Measurements from ENCODE around the gene PLD1. TPM values are rescaled to one million over a fixed set of nuclear protein-coding genes. Genes with fewer than 3 reads are reported as not detected.

The PLD1 gene
- total and polyA plus RNA-seq, 10 of the 15 experiments (the other 5 are each of a cell fraction or from before 2014, with no cell fraction given), result 2.9 to 108 (median 3.6) TPM

DNA sequence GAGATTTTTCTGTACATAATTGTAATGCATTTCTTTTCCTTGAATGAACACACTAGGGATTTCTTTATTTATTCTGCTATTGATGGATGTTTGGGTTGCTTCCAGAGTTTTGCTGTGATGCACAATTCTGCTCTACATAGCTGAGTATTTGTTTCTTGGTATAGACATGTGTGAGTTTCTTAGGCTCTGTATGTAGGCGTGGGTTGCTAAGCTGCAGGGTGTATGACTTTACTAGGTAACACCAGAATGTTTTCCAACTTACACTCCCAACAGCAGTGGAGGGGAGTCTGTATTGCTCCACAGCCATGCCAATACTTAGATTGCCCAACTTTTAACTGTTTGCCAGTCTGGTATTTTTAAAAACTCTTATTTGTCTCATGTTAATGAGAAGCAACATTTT lies 194.6 kb downstream of the PLD1 start:
- H3K4me1 ChIP-seq (ENCODE audit: control insufficient read depth, insufficient read depth, low read length), result no peaks in the 10 kb centered on the region
- H3K36me3 ChIP-seq (ENCODE audit: control insufficient read depth in 2 of 2, insufficient read depth in 2 of 2, low read length in 1 of 2), result no peaks in the 10 kb centered on the region; a peak in 1 of 4 replicates
- H3K9me3 ChIP-seq (replicated peaks; ENCODE audit: control insufficient read depth, insufficient read depth, low read length), result no peaks in the 10 kb centered on the region
- no peak overlapping the region for H2AFZ ChIP-seq (ENCODE audit: control insufficient read depth, low read depth, low read length)
- H3K27me3 ChIP-seq (replicated peaks in 1 of 2; ENCODE audit: control insufficient read depth in 2 of 2, insufficient read depth in 2 of 2, low read length in 1 of 2), result no peaks in the 10 kb centered on the region; a peak in 1 of 4 replicates
- RAD21 ChIA-PET (ENCODE audit: unreplicated experiment), result interaction anchor here (3.2 to 7.3 kb wide), 3 partner anchors 158 to 218 kb away, joined by 29 to 82 read pairs (median 46); no protein-coding TSS in a partner anchor
- H3K4me2 ChIP-seq (ENCODE audit: control insufficient read depth, insufficient read depth), result no peak overlapping the region
- intact Hi-C loops (cut with micrococcal nuclease; ENCODE audit: unreplicated experiment) (loop anchor here (2.0 kb wide), 1 partner anchor 219 kb away; no protein-coding TSS in a partner anchor), in situ Hi-C loops (cut with MboI) (no loop called here)
- no peaks in the 10 kb centered on the region for H4K20me1 ChIP-seq (ENCODE audit: control insufficient read depth, insufficient read depth)
- ATAC-seq (no peak; the same call in 2 of the 3 replicates), FAIRE-seq (no peak), DNase-seq (ENCODE audit: low read depth, low spot score) (no peak)
- 53% methylated on average over 1 of the region's 1 CpG for WGBS (ENCODE audit: insufficient coverage, insufficient replicate concordance, low lambda C conversion rate, missing lambda C conversion rate)
- BruUV-seq (replicated peaks), result no TSS peak
- no peak overlapping the region for H3K9ac ChIP-seq (ENCODE audit: control insufficient read depth, insufficient read depth, low read length)
- TF ChIP-seq MXI1 (IDR thresholded peaks at IDR 0.05; ENCODE audit: low read depth, low read length), result no peak
- no peak for TF ChIP-seq JUNB (IDR thresholded peaks at IDR 0.05)
- TF ChIP-seq HCFC1 (IDR thresholded peaks at IDR 0.05; ENCODE audit: low read length), result no peak
- SMC1A ChIA-PET (ENCODE audit: uncharacterized antibody, unreplicated experiment), result interaction anchor here (1.6 to 5.0 kb wide), 2 partner anchors 28 to 157 kb away, joined by 4 to 59 read pairs; no protein-coding TSS in a partner anchor
- H3K27ac ChIP-seq (ENCODE audit: control insufficient read depth, insufficient read depth), result no peak overlapping the region
- no peak overlapping the region for H3K4me3 ChIP-seq
- POLR2A ChIA-PET, result no interaction called here
- CTCF ChIA-PET, result interaction anchor here (1.3 to 5.0 kb wide), 5 partner anchors 12 to 218 kb away, joined by 3 to 37 read pairs (median 9); no protein-coding TSS in a partner anchor
- no peaks in the 10 kb centered on the region for H3K79me2 ChIP-seq (ENCODE audit: control insufficient read depth, insufficient read depth, low read length)

DNA sequence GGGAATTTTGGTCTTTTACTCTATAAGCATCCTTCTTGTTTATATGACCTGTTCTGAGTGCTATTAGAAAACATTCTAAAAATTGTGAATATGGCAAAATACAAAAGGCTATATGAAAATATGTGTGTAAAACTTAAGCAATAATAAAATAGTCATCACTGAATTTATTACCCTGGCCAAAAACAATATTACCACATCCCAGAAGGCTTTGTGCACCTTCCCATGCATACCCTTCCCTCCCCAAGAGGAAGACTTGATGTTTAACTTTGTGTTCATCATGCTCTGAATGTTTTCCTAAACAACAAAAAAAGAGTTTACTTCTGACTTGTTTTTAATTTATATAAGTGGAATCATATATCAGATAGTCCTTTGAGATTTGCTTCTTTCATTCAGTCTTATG lies 195.0 kb downstream of the PLD1 start:
- TF ChIP-seq SP1 (IDR thresholded peaks at IDR 0.05; ENCODE audit: low read depth, low read length) (no peak), PAX5 (IDR thresholded peaks at IDR 0.05; ENCODE audit: borderline replicate concordance, low read depth, low read length) (no peak), BACH1 (IDR thresholded peaks at IDR 0.05; ENCODE audit: borderline replicate concordance) (no peak), SMC3 (IDR thresholded peaks at IDR 0.05; ENCODE audit: borderline replicate concordance, low read length) (no peak), RUNX3 (IDR thresholded peaks at IDR 0.05; ENCODE audit: low read length) (no peak), MEF2B (IDR thresholded peaks at IDR 0.05; ENCODE audit: partially characterized antibody, poor library complexity, severe bottlenecking) (no peak), ZNF274 (IDR thresholded peaks at IDR 0.05; ENCODE audit: insufficient read depth, insufficient read length) (no peak), CHD2 (IDR thresholded peaks at IDR 0.05; ENCODE audit: borderline replicate concordance, low read depth, low read length) (no peak), FOXK2 (IDR thresholded peaks at IDR 0.05) (no peak)
- TF ChIP-seq, protein P1, sequence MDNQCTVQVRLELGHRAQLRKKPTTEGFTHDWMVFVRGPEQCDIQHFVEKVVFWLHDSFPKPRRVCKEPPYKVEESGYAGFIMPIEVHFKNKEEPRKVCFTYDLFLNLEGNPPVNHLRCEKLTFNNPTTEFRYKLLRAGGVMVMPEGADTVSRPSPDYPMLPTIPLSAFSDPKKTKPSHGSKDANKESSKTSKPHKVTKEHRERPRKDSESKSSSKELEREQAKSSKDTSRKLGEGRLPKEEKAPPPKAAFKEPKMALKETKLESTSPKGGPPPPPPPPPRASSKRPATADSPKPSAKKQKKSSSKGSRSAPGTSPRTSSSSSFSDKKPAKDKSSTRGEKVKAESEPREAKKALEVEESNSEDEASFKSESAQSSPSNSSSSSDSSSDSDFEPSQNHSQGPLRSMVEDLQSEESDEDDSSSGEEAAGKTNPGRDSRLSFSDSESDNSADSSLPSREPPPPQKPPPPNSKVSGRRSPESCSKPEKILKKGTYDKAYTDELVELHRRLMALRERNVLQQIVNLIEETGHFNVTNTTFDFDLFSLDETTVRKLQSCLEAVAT (IDR thresholded peaks at IDR 0.05), result no peak
- Histone ChIP-seq H3K4me3 (no peak overlapping the region), H3K27ac (ENCODE audit: control insufficient read depth, insufficient read depth) (no peak overlapping the region), H3K4me2 (ENCODE audit: control insufficient read depth, insufficient read depth) (no peak overlapping the region), H3K36me3 (ENCODE audit: control insufficient read depth in 2 of 2, insufficient read depth in 2 of 2, low read length in 1 of 2) (no peaks in the 10 kb centered on the region; a peak in 1 of 4 replicates), H3K27me3 (replicated peaks in 1 of 2; ENCODE audit: control insufficient read depth in 2 of 2, insufficient read depth in 2 of 2, low read length in 1 of 2) (no peaks in the 10 kb centered on the region; a peak in 1 of 4 replicates), H2AFZ (ENCODE audit: control insufficient read depth, low read depth, low read length) (no peak overlapping the region), H3K4me1 (ENCODE audit: control insufficient read depth, insufficient read depth, low read length) (no peaks in the 10 kb centered on the region), H4K20me1 (ENCODE audit: control insufficient read depth, insufficient read depth) (no peaks in the 10 kb centered on the region), H3K9ac (ENCODE audit: control insufficient read depth, insufficient read depth, low read length) (no peak overlapping the region), H3K79me2 (ENCODE audit: control insufficient read depth, insufficient read depth, low read length) (no peaks in the 10 kb centered on the region), H3K9me3 (replicated peaks; ENCODE audit: control insufficient read depth, insufficient read depth, low read length) (no peaks in the 10 kb centered on the region)
- DNase-seq (ENCODE audit: low read depth, low spot score) (no peak), ATAC-seq (no peak), FAIRE-seq (no peak)
- RAD21 ChIA-PET (ENCODE audit: unreplicated experiment), result interaction anchor here (1.1 to 7.3 kb wide), 5 partner anchors 158 to 221 kb away, joined by 4 to 82 read pairs (median 29); no protein-coding TSS in a partner anchor
- CTCF ChIA-PET, result interaction anchor here (1.0 to 5.0 kb wide), 12 partner anchors 12 to 406 kb away, joined by 3 to 94 read pairs (median 5); no protein-coding TSS in a partner anchor
- POLR2A ChIA-PET, result no interaction called here
- in situ Hi-C loops (cut with MboI), result no loop called here
- SMC1A ChIA-PET (ENCODE audit: uncharacterized antibody, unreplicated experiment), result interaction anchor here (1.6 to 5.0 kb wide), 3 partner anchors 11 to 157 kb away, joined by 4 to 59 read pairs (median 8); no protein-coding TSS in a partner anchor
- BruUV-seq (replicated peaks), result no TSS peak
- intact Hi-C loops (cut with micrococcal nuclease; ENCODE audit: unreplicated experiment), result loop anchor here (2.0 kb wide), 1 partner anchor 220 kb away; no protein-coding TSS in a partner anchor

Measured in GM12878 (cell line).